Smooth muscle cell (in vitro differentiated cells): ENCODE measurements around the gene NEURL1. TPM values are rescaled to one million over a fixed set of nuclear protein-coding genes. Genes with fewer than 3 reads are reported as not detected.

Experiments used
- DNase-seq: peaks from one replicate; lab custom pipeline; 2025; ENCODE audit not compliant: unreplicated experiment; lab: John Stamatoyannopoulos, UW
- H2AFZ ChIP-seq: fragments of 200-600 bp; sonication (generic); 2 replicates; pipeline ENCODE4 v1.6.0; 2016; ENCODE audit warnings: antibody characterized with exemption, low read depth, mild to moderate bottlenecking
- H3F3A ChIP-seq: fragments of 200-600 bp; sonication (generic); 2 replicates; pipeline ENCODE4 v1.6.0; 2017; ENCODE audit warnings: antibody characterized with exemption, low read depth
- H3K27ac ChIP-seq: fragments of 200-600 bp; sonication (generic); 2 replicates; pipeline ENCODE4 v1.5.1; 2016; ENCODE audit warnings: low read depth, mild to moderate bottlenecking
- H3K27me3 ChIP-seq: fragments of 200-600 bp; sonication (generic); 2 replicates; pipeline ENCODE4 v1.6.1; 2016; ENCODE audit warnings: low read depth, mild to moderate bottlenecking
- H3K36me3 ChIP-seq: fragments of 200-600 bp; sonication (generic); 2 replicates; pipeline ENCODE4 v1.5.1; 2016; ENCODE audit warnings: low read depth
- H3K4me1 ChIP-seq: fragments of 200-600 bp; sonication (generic); 2 replicates; pipeline ENCODE4 v1.5.1; 2016; ENCODE audit warnings: low read depth
- H3K4me2 ChIP-seq: fragments of 200-600 bp; sonication (generic); 2 replicates; pipeline ENCODE4 v1.6.0; 2016; ENCODE audit warnings: mild to moderate bottlenecking
- H3K4me3 ChIP-seq: fragments of 200-600 bp; sonication (generic); 2 replicates; pipeline ENCODE4 v1.5.1; 2016; ENCODE audit warnings: mild to moderate bottlenecking
- H3K79me2 ChIP-seq: fragments of 200-600 bp; sonication (generic); 2 replicates; pipeline ENCODE4 v1.6.0; 2016; ENCODE audit warnings: low read depth, mild to moderate bottlenecking
- H3K9ac ChIP-seq: fragments of 200-600 bp; sonication (generic); 2 replicates; pipeline ENCODE4 v1.6.0; 2016; ENCODE audit warnings: low read depth
- H3K9me3 ChIP-seq: fragments of 200-600 bp; sonication (generic); replicated peaks from 2 replicates; pipeline ENCODE4 v1.5.1; 2016; ENCODE audit warnings: low read depth
- H4K20me1 ChIP-seq: fragments of 200-600 bp; sonication (generic); 2 replicates; pipeline ENCODE4 v1.6.0; 2016; ENCODE audit warnings: low read depth
- WGBS: methylation state at CpG from one replicate; pipeline ENCODE4 v1.1.7; 2016; ENCODE audit warnings: low lambda C conversion rate; 5-methylcytosine and 5-hydroxymethylcytosine counted together
- polyA plus RNA-seq: library from polyadenylated mRNA; unstranded; fragments of >200 nt; fragmentation: Nextera tagmentation; extraction: Ambion mirVana; gene quantifications from 2 replicates; pipeline ENCODE4 v1.2.1, GENCODE V29; 2016
- total RNA-seq: library from RNA; depleted of rRNA; stranded (reverse); fragments of >200 nt; gene quantifications from 2 replicates; pipeline ENCODE4 v1.2.3, GENCODE V29; 2014
- TF ChIP-seq, protein P1 (sequence below): fragments of 200-600 bp; sonication (generic); IDR thresholded peaks from 2 replicates; pipeline ENCODE4 v1.5.1; 2017; ENCODE audit warnings: borderline replicate concordance, mild to moderate bottlenecking, antibody characterized with exemption; ENCODE audit not compliant: insufficient read depth, poor library complexity, severe bottlenecking

The NEURL1 gene
- total and polyA plus RNA-seq, 2 experiments from 2014 or later, result 0.04 to 0.91 TPM

GRCh38 chr10:103553743-103554487 lies 60.4 kb downstream of the NEURL1 start:
- WGBS, result 78% methylated on average over 8 of the region's 8 CpGs
- Histone ChIP-seq H3K27ac (no peak overlapping the region), H3K27me3 (peaks cover 37% of the 10 kb centered on the region), H2AFZ (no peak overlapping the region), H3K36me3 (no peaks in the 10 kb centered on the region), H3K9me3 (no peaks in the 10 kb centered on the region), H3F3A (no peaks in the 10 kb centered on the region), H4K20me1 (no peaks in the 10 kb centered on the region), H3K9ac (no peak overlapping the region), H3K4me1 (peaks cover 9% of the 10 kb centered on the region), H3K4me3 (no peak overlapping the region), H3K79me2 (no peaks in the 10 kb centered on the region), H3K4me2 (no peak overlapping the region)
- DNase-seq, result no peak
- TF ChIP-seq, protein P1, sequence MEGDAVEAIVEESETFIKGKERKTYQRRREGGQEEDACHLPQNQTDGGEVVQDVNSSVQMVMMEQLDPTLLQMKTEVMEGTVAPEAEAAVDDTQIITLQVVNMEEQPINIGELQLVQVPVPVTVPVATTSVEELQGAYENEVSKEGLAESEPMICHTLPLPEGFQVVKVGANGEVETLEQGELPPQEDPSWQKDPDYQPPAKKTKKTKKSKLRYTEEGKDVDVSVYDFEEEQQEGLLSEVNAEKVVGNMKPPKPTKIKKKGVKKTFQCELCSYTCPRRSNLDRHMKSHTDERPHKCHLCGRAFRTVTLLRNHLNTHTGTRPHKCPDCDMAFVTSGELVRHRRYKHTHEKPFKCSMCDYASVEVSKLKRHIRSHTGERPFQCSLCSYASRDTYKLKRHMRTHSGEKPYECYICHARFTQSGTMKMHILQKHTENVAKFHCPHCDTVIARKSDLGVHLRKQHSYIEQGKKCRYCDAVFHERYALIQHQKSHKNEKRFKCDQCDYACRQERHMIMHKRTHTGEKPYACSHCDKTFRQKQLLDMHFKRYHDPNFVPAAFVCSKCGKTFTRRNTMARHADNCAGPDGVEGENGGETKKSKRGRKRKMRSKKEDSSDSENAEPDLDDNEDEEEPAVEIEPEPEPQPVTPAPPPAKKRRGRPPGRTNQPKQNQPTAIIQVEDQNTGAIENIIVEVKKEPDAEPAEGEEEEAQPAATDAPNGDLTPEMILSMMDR, result no peak

DNA sequence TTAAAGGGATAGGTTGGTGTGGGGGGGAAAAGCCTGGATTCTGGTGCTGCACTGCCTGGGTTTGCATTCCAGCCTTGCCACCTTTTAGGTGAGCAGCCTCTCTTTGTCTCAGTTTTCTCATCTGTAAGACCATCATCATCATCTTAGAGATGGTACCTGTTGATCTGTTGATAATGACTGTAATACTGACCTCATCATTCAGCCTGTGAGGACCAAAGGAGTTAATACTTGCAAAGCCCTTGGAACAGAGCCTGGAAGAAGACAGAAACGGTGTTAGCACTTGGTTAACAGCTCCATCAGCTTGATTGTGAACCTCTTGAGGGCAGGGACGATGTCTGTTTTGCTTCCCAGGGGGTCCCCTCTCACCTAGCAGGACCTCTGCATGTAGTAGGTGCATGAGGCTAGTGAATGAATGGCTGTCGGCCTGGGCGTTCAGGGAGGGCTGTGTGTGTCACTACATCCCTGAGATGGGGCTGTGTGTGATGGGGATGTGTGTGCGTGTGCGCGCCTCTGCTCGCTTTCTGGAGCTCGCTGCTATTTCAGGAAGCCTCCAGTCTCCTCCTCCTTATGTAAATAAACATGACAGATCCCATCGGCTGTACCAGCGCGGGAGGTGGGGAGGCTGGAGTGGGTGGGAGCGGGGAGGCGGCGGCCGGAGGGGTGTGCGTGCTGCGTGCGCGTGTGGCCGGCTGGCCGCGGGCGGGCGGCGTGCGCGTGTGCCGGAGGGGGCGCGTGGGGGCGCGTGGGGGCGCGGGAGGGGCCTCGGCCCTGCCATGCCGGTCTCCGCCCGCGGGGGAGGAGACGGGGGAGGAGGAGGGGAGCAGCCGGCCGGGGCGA lies 61.2 kb downstream of the NEURL1 start:
- TF ChIP-seq, protein P1, result no peak
- Histone ChIP-seq H3K27ac (no peak overlapping the region), H3K9ac (no peak overlapping the region), H2AFZ (no peak overlapping the region), H3K79me2 (no peaks in the 10 kb centered on the region), H3K4me2 (peak overlapping the region; percentile 86), H3K9me3 (no peaks in the 10 kb centered on the region), H3K36me3 (no peaks in the 10 kb centered on the region), H3K27me3 (peaks cover 36% of the 10 kb centered on the region), H3K4me3 (peak overlapping the region; percentile 49), H3K4me1 (peaks cover 9% of the 10 kb centered on the region), H3F3A (no peaks in the 10 kb centered on the region), H4K20me1 (no peaks in the 10 kb centered on the region)
- peak; percentile 58 for DNase-seq
- WGBS, result 23% methylated on average over 4 of the region's 44 CpGs

DNA sequence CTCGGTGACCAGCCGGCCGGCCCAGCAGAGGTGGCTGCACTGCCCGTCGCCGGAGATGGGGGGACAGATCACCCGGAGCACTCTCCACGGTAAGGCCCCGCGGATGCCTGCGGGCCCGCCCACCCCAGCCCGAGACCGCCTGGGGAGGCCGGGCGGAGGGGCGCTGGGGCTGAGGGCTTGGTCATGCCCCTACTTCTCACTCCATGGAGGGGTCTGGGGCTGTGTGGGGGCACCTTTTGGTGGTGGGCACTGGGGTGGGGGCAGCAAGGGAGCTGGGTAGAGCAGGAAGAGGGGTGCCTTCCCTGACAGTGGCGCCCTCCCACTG lies 61.8 kb downstream of the NEURL1 start:
- peak overlapping the region; percentile 86 for H3K4me2 ChIP-seq
- no peaks in the 10 kb centered on the region for H3K36me3 ChIP-seq
- H3K27ac ChIP-seq, result no peak overlapping the region
- no peaks in the 10 kb centered on the region for H3K9me3 ChIP-seq
- TF ChIP-seq, protein P1, result no peak
- DNase-seq, result no peak
- H3K27me3 ChIP-seq, result peaks cover 35% of the 10 kb centered on the region
- peak overlapping the region; percentile 49 for H3K4me3 ChIP-seq
- no peak overlapping the region for H3K9ac ChIP-seq
- WGBS, result no CpG with 5 or more reads among the region's 18 CpGs
- H3F3A ChIP-seq, result no peaks in the 10 kb centered on the region
- no peaks in the 10 kb centered on the region for H3K79me2 ChIP-seq
- H4K20me1 ChIP-seq, result no peaks in the 10 kb centered on the region
- H2AFZ ChIP-seq, result no peak overlapping the region
- peaks cover 9% of the 10 kb centered on the region for H3K4me1 ChIP-seq
